AG04449 (cell line): ENCODE results near the gene PRKN.

Source experiments
- CTCF ChIA-PET: fragments of 350-600 bp; formaldehyde crosslinking; extraction: SDS; loops from one replicate; lab custom pipeline; 2021; ENCODE audit warnings: antibody characterized with exemption; lab: Yijun Ruan, JAX
- POLR2A ChIA-PET: fragments of 400-600, 350-600 bp; formaldehyde crosslinking; extraction: SDS; loops from one replicate; lab custom pipeline; 2020; ENCODE audit warnings: antibody characterized with exemption, inconsistent platforms; lab: Yijun Ruan, JAX
- DNase-seq: peaks from one replicate; pipeline ENCODE4 v3.0.0-alpha.2; 2010; ENCODE audit warnings: low read depth, low spot score
- H3K4me3 ChIP-seq: 2 replicates; pipeline ENCODE4 v1.5.1; 2011; ENCODE audit warnings: low read depth, mild to moderate bottlenecking, control low read depth, low read length
- CTCF ChIP-seq: IDR thresholded peaks from one replicate; pipeline ENCODE4 v1.5.1; 2011; ENCODE audit warnings: mild to moderate bottlenecking, moderate library complexity, low read length, control low read depth, inconsistent platforms; ENCODE audit not compliant: insufficient read depth; ENCODE audit errors: missing control alignments

PRKN gene

GRCh38 chr6:161414707-161415106, 1312.9 kb downstream of the PRKN start:
- H3K4me3 ChIP-seq, result no peak overlapping the region
- DNase-seq, result no peak
- no peak for TF ChIP-seq CTCF
- POLR2A ChIA-PET, result no interaction called here
- CTCF ChIA-PET, result interaction anchor here (0.9 to 1.4 kb wide), 2 partner anchors 10 to 20 kb away, joined by 3 read pairs; no protein-coding TSS in a partner anchor

GRCh38 chr6:161414180-161414579, 1313.4 kb downstream of the PRKN start:
- H3K4me3 ChIP-seq, result no peak overlapping the region
- POLR2A ChIA-PET, result no interaction called here
- no peak for DNase-seq
- CTCF ChIA-PET, result interaction anchor here (1.4 kb wide), 1 partner anchor 11 kb away, joined by 3 read pairs; no protein-coding TSS in a partner anchor
- TF ChIP-seq CTCF, result no peak

- ChIA-PET POLR2A (no interaction called here), CTCF (interaction anchor here (1.3 to 1.4 kb wide), 2 partner anchors 11 to 85 kb away, joined by 3 to 4 read pairs; no protein-coding TSS in a partner anchor)
- no peak for DNase-seq
- no peak for TF ChIP-seq CTCF
- no peak overlapping the region for H3K4me3 ChIP-seq
Observed at GRCh38 chr6:161413355-161413771, 1314.2 kb downstream of the PRKN start.

- ChIA-PET CTCF (interaction anchor here (1.3 kb wide), 1 partner anchor 85 kb away, joined by 4 read pairs; no protein-coding TSS in a partner anchor), POLR2A (no interaction called here)
- no peak for DNase-seq
- H3K4me3 ChIP-seq, result no peak overlapping the region
- TF ChIP-seq CTCF, result no peak
Observed at GRCh38 chr6:161412795-161413194, 1314.8 kb downstream of the PRKN start.

- H3K4me3 ChIP-seq, result no peak overlapping the region
- no peak for DNase-seq
- no peak for TF ChIP-seq CTCF
- POLR2A ChIA-PET, result no interaction called here
- CTCF ChIA-PET, result no interaction called here
Observed at GRCh38 chr6:161411265-161411944, 1316.2 kb downstream of the PRKN start.

- TF ChIP-seq CTCF, result no peak
- DNase-seq, result no peak
- no peak overlapping the region for H3K4me3 ChIP-seq
- POLR2A ChIA-PET, result no interaction called here
- CTCF ChIA-PET, result interaction anchor here (2.0 kb wide), 1 partner anchor 8 kb away, joined by 9 read pairs; no protein-coding TSS in a partner anchor
Observed at GRCh38 chr6:161410736-161411135, 1316.8 kb downstream of the PRKN start.
